GM23338 (cell line): ENCODE measurements around the gene CCL13. TPM values are rescaled to one million over a fixed set of nuclear protein-coding genes. Genes with fewer than 3 reads are reported as not detected.

Experiments
- ATAC-seq: fragments of 200-7000 bp; cut with Tn5 transposase; 3 replicates; pipeline ENCODE4 v1.9.1; 2020
- DNase-seq: peaks from one replicate; pipeline ENCODE4 v3.0.0-alpha.2; 2015; ENCODE audit warnings: low spot score
- H2AFZ ChIP-seq: fragments of 200-600 bp; sonication (generic); 2 replicates; pipeline ENCODE4 v1.8.0; 2016; ENCODE audit warnings: antibody characterized with exemption, mild to moderate bottlenecking, moderate library complexity
- H3F3A ChIP-seq: fragments of 200-600 bp; sonication (generic); replicated peaks from 2 replicates; pipeline ENCODE4 v1.8.0; 2017; ENCODE audit warnings: antibody characterized with exemption, mixed run types, low read depth
- H3K27ac ChIP-seq: fragments of 200-600 bp; sonication (generic); 2 replicates; pipeline ENCODE4 v1.6.1; 2016; ENCODE audit warnings: low read depth
- H3K27me3 ChIP-seq: fragments of 200-600 bp; sonication (generic); 2 replicates; pipeline ENCODE4 v1.8.0; 2016; ENCODE audit warnings: mild to moderate bottlenecking, mixed run types, moderate library complexity; ENCODE audit not compliant: insufficient read depth
- H3K36me3 ChIP-seq: fragments of 200-600 bp; sonication (generic); 2 replicates; pipeline ENCODE4 v1.8.0; 2016; ENCODE audit warnings: mild to moderate bottlenecking; ENCODE audit not compliant: insufficient read depth
- H3K4me1 ChIP-seq: fragments of 200-600 bp; sonication (generic); 2 replicates; pipeline ENCODE4 v1.8.0; 2016; ENCODE audit warnings: mild to moderate bottlenecking, moderate library complexity; ENCODE audit not compliant: insufficient read depth
- H3K4me2 ChIP-seq: fragments of 200-600 bp; sonication (generic); 2 replicates; pipeline ENCODE4 v1.7.1; 2017; ENCODE audit warnings: mixed run types
- H3K4me3 ChIP-seq: fragments of 200-600 bp; sonication (generic); 2 replicates; pipeline ENCODE4 v1.6.1; 2016; ENCODE audit warnings: mixed run types
- H3K79me2 ChIP-seq: fragments of 200-600 bp; sonication (generic); replicated peaks from 2 replicates; pipeline ENCODE4 v1.8.0; 2017; ENCODE audit warnings: mild to moderate bottlenecking; ENCODE audit not compliant: insufficient read depth
- H3K9me2 ChIP-seq: fragments of 200-600 bp; sonication (generic); 2 replicates; pipeline ENCODE4 v1.8.0; 2017; ENCODE audit not compliant: insufficient read depth
- H4K20me1 ChIP-seq: fragments of 200-600 bp; sonication (generic); replicated peaks from 2 replicates; pipeline ENCODE4 v1.8.0; 2017; ENCODE audit warnings: mild to moderate bottlenecking; ENCODE audit not compliant: insufficient read depth
- H3K27ac Mint-ChIP-seq: 2 replicates; pipeline ENCODE4 v1.8.0; 2020; ENCODE audit warnings: inconsistent platforms, mild to moderate bottlenecking, moderate library complexity, mixed read lengths
- H3K27me3 Mint-ChIP-seq: 3 replicates; pipeline ENCODE4 v1.8.0; 2022; ENCODE audit warnings: low read depth, mild to moderate bottlenecking, moderate library complexity, mixed read lengths, inconsistent platforms; ENCODE audit not compliant: insufficient read depth, poor library complexity
- H3K36me3 Mint-ChIP-seq: 3 replicates; pipeline ENCODE4 v1.8.0; 2021; ENCODE audit warnings: low read depth, mild to moderate bottlenecking, inconsistent platforms, moderate library complexity, mixed read lengths
- H3K4me1 Mint-ChIP-seq: 3 replicates; pipeline ENCODE4 v1.8.0; 2020; ENCODE audit warnings: mild to moderate bottlenecking, inconsistent platforms, mixed read lengths
- H3K4me3 Mint-ChIP-seq: 3 replicates; pipeline ENCODE4 v1.8.0; 2021; ENCODE audit warnings: moderate library complexity, mild to moderate bottlenecking, inconsistent platforms, mixed read lengths
- H3K9me3 Mint-ChIP-seq: 3 replicates; pipeline ENCODE4 v1.8.0; 2020; ENCODE audit warnings: moderate library complexity, mild to moderate bottlenecking, inconsistent platforms, mixed read lengths
- CREB1 ChIP-seq: fragments of 250-450 bp; sonication (Bioruptor Pico); IDR thresholded peaks from 2 replicates; pipeline ENCODE4 v1.5.0; 2020; ENCODE audit warnings: low read depth, mild to moderate bottlenecking, moderate library complexity
- EZH2 ChIP-seq: fragments of 200-600 bp; sonication (generic); IDR thresholded peaks from one replicate; pipeline ENCODE4 v1.8.0; 2017; ENCODE audit warnings: antibody characterized with exemption, mild to moderate bottlenecking, low read depth; ENCODE audit not compliant: unreplicated experiment
- EZH2phosphoT487 ChIP-seq: fragments of 200-600 bp; sonication (generic); IDR thresholded peaks from one replicate; pipeline ENCODE4 v1.8.1; 2018; ENCODE audit warnings: antibody characterized with exemption; ENCODE audit not compliant: unreplicated experiment
- JUNB ChIP-seq: IDR thresholded peaks from one replicate; pipeline ENCODE4 v1.6.1; 2016; ENCODE audit warnings: antibody characterized with exemption; ENCODE audit not compliant: unreplicated experiment
- NANOG ChIP-seq: IDR thresholded peaks from 2 replicates; pipeline ENCODE4 v1.6.1; 2016; ENCODE audit warnings: antibody characterized with exemption, borderline replicate concordance
- POLR2AphosphoS5 ChIP-seq: IDR thresholded peaks from 2 replicates; pipeline ENCODE4 v1.6.1; 2016; ENCODE audit warnings: antibody characterized with exemption, low read depth
- STAT1 ChIP-seq: IDR thresholded peaks from one replicate; pipeline ENCODE4 v1.6.1; 2016; ENCODE audit warnings: antibody characterized with exemption; ENCODE audit not compliant: unreplicated experiment
- ZNF114 ChIP-seq: fragments of 250-450 bp; sonication (Bioruptor Pico); IDR thresholded peaks from 2 replicates; pipeline ENCODE4 v1.5.0; 2020; ENCODE audit warnings: mild to moderate bottlenecking, moderate library complexity
- ZNF331 ChIP-seq: fragments of 250-450 bp; sonication (Bioruptor Pico); IDR thresholded peaks from 2 replicates; pipeline ENCODE4 v1.5.0; 2020; ENCODE audit warnings: low read depth, mild to moderate bottlenecking, moderate library complexity
- polyA plus RNA-seq: library from polyadenylated mRNA; unstranded; fragments of >200 nt; fragmentation: Nextera tagmentation; extraction: Ambion mirVana; gene quantifications from 2 replicates; pipeline ENCODE4 v1.2.1, GENCODE V29; 2016
- total RNA-seq: library from RNA; depleted of rRNA; stranded (reverse); fragments of >200 nt; shearing (Covaris generic); gene quantifications from 2 replicates; pipeline ENCODE4 v1.2.3, GENCODE V29; 2014
- TF ChIP-seq, protein P1 (sequence below): fragments of 250-450 bp; sonication (Bioruptor Pico); IDR thresholded peaks from 2 replicates; pipeline ENCODE4 v1.5.0; 2020; ENCODE audit warnings: mild to moderate bottlenecking, moderate library complexity
- TF ChIP-seq, protein P2 (sequence below): IDR thresholded peaks from 2 replicates; pipeline ENCODE4 v1.6.1; 2016; ENCODE audit warnings: antibody characterized with exemption
- TF ChIP-seq, protein P3 (sequence below): IDR thresholded peaks from one replicate; pipeline ENCODE4 v1.6.1; 2018; ENCODE audit warnings: antibody characterized with exemption; ENCODE audit not compliant: unreplicated experiment

Gene CCL13
- total and polyA plus RNA-seq, 2 experiments from 2014 or later = not detected

DNA sequence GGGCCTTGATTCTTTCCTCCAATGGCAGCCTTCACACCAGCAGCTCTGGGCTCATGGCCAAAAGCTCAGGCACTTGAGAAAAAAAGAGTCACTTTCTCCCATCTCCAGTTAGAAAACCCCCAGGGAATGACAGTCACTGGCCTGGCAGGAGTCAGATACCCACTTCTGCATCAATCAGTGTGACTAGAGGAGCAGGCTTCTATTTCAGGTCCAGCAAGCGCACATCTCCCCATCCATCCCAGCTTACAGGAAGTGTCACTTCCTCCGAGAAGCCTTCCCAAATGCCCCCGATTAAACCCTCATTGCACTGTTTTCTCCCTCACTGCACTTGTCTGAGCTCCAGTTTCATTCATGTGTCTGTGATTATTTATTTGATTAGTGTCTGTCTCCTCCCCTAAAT is 37.1 kb downstream of the CCL13 start:
- H3K36me3 Mint-ChIP-seq = no peaks in the 10 kb centered on the region
- H3K4me1 ChIP-seq = peaks cover 6% of the 10 kb centered on the region
- no peaks in the 10 kb centered on the region for H3F3A ChIP-seq
- no peaks in the 10 kb centered on the region for H3K9me3 Mint-ChIP-seq
- no peak overlapping the region for H3K27ac ChIP-seq
- H3K27ac Mint-ChIP-seq = no peak overlapping the region
- no peaks in the 10 kb centered on the region for H3K27me3 Mint-ChIP-seq
- no peak overlapping the region for H3K4me3 Mint-ChIP-seq
- no peak for ATAC-seq
- H4K20me1 ChIP-seq = no peaks in the 10 kb centered on the region
- H3K36me3 ChIP-seq = no peaks in the 10 kb centered on the region
- DNase-seq = no peak
- peaks cover 14% of the 10 kb centered on the region for H3K9me2 ChIP-seq
- H3K4me1 Mint-ChIP-seq = peaks cover 13% of the 10 kb centered on the region
- H3K79me2 ChIP-seq = no peaks in the 10 kb centered on the region
- TF ChIP-seq CREB1 (CRISPR knock-in tag) (no peak), JUNB (no peak), EZH2 (no peak)
- no peaks in the 10 kb centered on the region for H3K27me3 ChIP-seq
- no peak overlapping the region for H2AFZ ChIP-seq
- no peak overlapping the region for H3K4me2 ChIP-seq
- H3K4me3 ChIP-seq = no peak overlapping the region

DNA sequence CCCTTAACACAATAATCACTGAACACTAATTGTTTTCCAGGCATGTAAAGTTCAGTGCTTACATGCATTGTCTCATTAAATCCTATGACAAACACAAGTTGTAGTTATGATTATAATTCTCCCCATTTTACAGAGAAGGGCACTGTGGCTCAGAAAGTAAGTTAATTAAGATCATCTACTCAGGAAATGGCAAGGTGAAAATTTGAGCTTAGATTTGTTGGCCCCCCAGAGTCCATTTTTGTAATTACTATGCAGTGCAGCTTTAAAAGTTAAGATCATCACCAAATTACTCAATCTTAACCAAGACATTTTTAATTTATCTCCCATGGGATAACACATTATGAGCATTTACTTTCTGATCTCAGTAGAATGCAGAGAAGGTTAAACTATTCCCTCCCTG is 41.0 kb downstream of the CCL13 start:
- Mint-ChIP-seq H3K4me3 (no peak overlapping the region), H3K27me3 (no peaks in the 10 kb centered on the region), H3K9me3 (no peaks in the 10 kb centered on the region), H3K4me1 (peaks cover 22% of the 10 kb centered on the region), H3K27ac (no peak overlapping the region; the same call in 1 of the 2 replicates), H3K36me3 (no peaks in the 10 kb centered on the region)
- H3K27me3 ChIP-seq = no peaks in the 10 kb centered on the region
- no peak for ATAC-seq
- H3K79me2 ChIP-seq = no peaks in the 10 kb centered on the region
- no peaks in the 10 kb centered on the region for H3K36me3 ChIP-seq
- peaks cover 10% of the 10 kb centered on the region for H3K4me1 ChIP-seq
- no peak overlapping the region for H3K4me2 ChIP-seq
- no peak overlapping the region for H2AFZ ChIP-seq
- H3K9me2 ChIP-seq = peaks cover 5% of the 10 kb centered on the region
- H3K4me3 ChIP-seq = no peak overlapping the region
- DNase-seq = no peak
- H3F3A ChIP-seq = no peaks in the 10 kb centered on the region
- no peaks in the 10 kb centered on the region for H4K20me1 ChIP-seq
- H3K27ac ChIP-seq = no peak overlapping the region
- TF ChIP-seq CREB1 (CRISPR knock-in tag) (no peak), STAT1 (no peak), JUNB (no peak), NANOG (no peak), ZNF331 (CRISPR knock-in tag) (no peak), EZH2phosphoT487 (no peak), EZH2 (no peak), ZNF114 (CRISPR knock-in tag) (no peak), POLR2AphosphoS5 (no peak)
- TF ChIP-seq, protein P1, sequence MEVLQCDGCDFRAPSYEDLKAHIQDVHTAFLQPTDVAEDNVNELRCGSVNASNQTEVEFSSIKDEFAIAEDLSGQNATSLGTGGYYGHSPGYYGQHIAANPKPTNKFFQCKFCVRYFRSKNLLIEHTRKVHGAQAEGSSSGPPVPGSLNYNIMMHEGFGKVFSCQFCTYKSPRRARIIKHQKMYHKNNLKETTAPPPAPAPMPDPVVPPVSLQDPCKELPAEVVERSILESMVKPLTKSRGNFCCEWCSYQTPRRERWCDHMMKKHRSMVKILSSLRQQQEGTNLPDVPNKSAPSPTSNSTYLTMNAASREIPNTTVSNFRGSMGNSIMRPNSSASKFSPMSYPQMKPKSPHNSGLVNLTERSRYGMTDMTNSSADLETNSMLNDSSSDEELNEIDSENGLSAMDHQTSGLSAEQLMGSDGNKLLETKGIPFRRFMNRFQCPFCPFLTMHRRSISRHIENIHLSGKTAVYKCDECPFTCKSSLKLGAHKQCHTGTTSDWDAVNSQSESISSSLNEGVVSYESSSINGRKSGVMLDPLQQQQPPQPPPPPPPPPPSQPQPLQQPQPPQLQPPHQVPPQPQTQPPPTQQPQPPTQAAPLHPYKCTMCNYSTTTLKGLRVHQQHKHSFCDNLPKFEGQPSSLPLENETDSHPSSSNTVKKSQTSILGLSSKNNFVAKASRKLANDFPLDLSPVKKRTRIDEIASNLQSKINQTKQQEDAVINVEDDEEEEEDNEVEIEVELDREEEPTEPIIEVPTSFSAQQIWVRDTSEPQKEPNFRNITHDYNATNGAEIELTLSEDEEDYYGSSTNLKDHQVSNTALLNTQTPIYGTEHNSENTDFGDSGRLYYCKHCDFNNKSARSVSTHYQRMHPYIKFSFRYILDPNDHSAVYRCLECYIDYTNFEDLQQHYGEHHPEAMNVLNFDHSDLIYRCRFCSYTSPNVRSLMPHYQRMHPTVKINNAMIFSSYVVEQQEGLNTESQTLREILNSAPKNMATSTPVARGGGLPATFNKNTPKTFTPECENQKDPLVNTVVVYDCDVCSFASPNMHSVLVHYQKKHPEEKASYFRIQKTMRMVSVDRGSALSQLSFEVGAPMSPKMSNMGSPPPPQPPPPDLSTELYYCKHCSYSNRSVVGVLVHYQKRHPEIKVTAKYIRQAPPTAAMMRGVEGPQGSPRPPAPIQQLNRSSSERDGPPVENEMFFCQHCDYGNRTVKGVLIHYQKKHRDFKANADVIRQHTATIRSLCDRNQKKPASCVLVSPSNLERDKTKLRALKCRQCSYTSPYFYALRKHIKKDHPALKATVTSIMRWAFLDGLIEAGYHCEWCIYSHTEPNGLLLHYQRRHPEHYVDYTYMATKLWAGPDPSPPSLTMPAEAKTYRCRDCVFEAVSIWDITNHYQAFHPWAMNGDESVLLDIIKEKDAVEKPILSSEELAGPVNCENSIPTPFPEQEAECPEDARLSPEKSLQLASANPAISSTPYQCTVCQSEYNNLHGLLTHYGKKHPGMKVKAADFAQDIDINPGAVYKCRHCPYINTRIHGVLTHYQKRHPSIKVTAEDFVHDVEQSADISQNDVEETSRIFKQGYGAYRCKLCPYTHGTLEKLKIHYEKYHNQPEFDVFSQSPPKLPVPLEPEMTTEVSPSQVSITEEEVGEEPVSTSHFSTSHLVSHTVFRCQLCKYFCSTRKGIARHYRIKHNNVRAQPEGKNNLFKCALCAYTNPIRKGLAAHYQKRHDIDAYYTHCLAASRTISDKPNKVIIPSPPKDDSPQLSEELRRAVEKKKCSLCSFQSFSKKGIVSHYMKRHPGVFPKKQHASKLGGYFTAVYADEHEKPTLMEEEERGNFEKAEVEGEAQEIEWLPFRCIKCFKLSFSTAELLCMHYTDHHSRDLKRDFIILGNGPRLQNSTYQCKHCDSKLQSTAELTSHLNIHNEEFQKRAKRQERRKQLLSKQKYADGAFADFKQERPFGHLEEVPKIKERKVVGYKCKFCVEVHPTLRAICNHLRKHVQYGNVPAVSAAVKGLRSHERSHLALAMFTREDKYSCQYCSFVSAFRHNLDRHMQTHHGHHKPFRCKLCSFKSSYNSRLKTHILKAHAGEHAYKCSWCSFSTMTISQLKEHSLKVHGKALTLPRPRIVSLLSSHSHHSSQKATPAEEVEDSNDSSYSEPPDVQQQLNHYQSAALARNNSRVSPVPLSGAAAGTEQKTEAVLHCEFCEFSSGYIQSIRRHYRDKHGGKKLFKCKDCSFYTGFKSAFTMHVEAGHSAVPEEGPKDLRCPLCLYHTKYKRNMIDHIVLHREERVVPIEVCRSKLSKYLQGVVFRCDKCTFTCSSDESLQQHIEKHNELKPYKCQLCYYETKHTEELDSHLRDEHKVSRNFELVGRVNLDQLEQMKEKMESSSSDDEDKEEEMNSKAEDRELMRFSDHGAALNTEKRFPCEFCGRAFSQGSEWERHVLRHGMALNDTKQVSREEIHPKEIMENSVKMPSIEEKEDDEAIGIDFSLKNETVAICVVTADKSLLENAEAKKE (CRISPR knock-in tag) = no peak
- TF ChIP-seq, protein P2, sequence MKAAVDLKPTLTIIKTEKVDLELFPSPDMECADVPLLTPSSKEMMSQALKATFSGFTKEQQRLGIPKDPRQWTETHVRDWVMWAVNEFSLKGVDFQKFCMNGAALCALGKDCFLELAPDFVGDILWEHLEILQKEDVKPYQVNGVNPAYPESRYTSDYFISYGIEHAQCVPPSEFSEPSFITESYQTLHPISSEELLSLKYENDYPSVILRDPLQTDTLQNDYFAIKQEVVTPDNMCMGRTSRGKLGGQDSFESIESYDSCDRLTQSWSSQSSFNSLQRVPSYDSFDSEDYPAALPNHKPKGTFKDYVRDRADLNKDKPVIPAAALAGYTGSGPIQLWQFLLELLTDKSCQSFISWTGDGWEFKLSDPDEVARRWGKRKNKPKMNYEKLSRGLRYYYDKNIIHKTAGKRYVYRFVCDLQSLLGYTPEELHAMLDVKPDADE = no peak
- TF ChIP-seq, protein P3, sequence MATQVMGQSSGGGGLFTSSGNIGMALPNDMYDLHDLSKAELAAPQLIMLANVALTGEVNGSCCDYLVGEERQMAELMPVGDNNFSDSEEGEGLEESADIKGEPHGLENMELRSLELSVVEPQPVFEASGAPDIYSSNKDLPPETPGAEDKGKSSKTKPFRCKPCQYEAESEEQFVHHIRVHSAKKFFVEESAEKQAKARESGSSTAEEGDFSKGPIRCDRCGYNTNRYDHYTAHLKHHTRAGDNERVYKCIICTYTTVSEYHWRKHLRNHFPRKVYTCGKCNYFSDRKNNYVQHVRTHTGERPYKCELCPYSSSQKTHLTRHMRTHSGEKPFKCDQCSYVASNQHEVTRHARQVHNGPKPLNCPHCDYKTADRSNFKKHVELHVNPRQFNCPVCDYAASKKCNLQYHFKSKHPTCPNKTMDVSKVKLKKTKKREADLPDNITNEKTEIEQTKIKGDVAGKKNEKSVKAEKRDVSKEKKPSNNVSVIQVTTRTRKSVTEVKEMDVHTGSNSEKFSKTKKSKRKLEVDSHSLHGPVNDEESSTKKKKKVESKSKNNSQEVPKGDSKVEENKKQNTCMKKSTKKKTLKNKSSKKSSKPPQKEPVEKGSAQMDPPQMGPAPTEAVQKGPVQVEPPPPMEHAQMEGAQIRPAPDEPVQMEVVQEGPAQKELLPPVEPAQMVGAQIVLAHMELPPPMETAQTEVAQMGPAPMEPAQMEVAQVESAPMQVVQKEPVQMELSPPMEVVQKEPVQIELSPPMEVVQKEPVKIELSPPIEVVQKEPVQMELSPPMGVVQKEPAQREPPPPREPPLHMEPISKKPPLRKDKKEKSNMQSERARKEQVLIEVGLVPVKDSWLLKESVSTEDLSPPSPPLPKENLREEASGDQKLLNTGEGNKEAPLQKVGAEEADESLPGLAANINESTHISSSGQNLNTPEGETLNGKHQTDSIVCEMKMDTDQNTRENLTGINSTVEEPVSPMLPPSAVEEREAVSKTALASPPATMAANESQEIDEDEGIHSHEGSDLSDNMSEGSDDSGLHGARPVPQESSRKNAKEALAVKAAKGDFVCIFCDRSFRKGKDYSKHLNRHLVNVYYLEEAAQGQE = no peak
